Activated naive CD4-positive, alpha-beta T cell (primary cell): ENCODE results near the gene RTL10.

ENCODE experiments used
- DNase-seq, 4 experiments: peaks; one replicate each; lab custom pipeline; 2025; lab: John Stamatoyannopoulos, UW

The RTL10 gene

GRCh38 chr22:19862619-19863246, 8.1 kb upstream of the RTL10 start:
- no peak for DNase-seq

GRCh38 chr22:19859861-19860510, 5.3 kb upstream of the RTL10 start:
- DNase-seq = no peak

- DNase-seq = no peak
These were observed 2.7 kb upstream of the RTL10 start for GRCh38 chr22:19857382-19857781.

GRCh38 chr22:19855504-19856409, 1.1 kb upstream of the RTL10 start:
- peak in 2 of 4 experiments; percentile 48 to 55 for DNase-seq

GRCh38 chr22:19853879-19854777, 546 bp downstream of the RTL10 start:
- peak in 1 of 4 experiments; percentile 24 for DNase-seq

- DNase-seq = no peak
These were observed 1.4 kb downstream of the RTL10 start for GRCh38 chr22:19853058-19853878.

- DNase-seq = no peak
These were observed 2.4 kb downstream of the RTL10 start for GRCh38 chr22:19852177-19852781.

GRCh38 chr22:19851291-19852176, 3.1 kb downstream of the RTL10 start:
- DNase-seq = no peak

GRCh38 chr22:19850763-19851109, 3.9 kb downstream of the RTL10 start:
- no peak for DNase-seq

- DNase-seq = no peak
These were observed 4.6 kb downstream of the RTL10 start for GRCh38 chr22:19849835-19850762.

GRCh38 chr22:19848298-19849224, 6.1 kb downstream of the RTL10 start:
- no peak for DNase-seq

- DNase-seq = no peak
These were observed 7.4 kb downstream of the RTL10 start for GRCh38 chr22:19847345-19847632.

- DNase-seq = no peak
These were observed 7.9 kb downstream of the RTL10 start for GRCh38 chr22:19846620-19847344.

GRCh38 chr22:19845054-19845722, 9.5 kb downstream of the RTL10 start:
- no peak for DNase-seq

GRCh38 chr22:19844377-19845053, 10.2 kb downstream of the RTL10 start:
- DNase-seq = no peak
